ENCODE results near the gene MAN2B1. TPM values are rescaled to one million over a fixed set of nuclear protein-coding genes. Genes with fewer than 3 reads are reported as not detected.
"Not testable (repeated sequence)": the region's sequence is repeated elsewhere in the genome, so short reads cannot be mapped to it uniquely, and the experiment has no call there.

MAN2B1 gene
- total RNA-seq, 1 donor from 2014 or later, result 98.4 TPM

GRCh38 chr19:12623361-12624031 is 43.0 kb downstream of the MAN2B1 start:
- Mint-ChIP-seq H3K9me3 (ENCODE audit: unreplicated experiment) (peaks cover 9% of the 10 kb centered on the region), H3K27me3 (ENCODE audit: unreplicated experiment) (peaks cover 2% of the 10 kb centered on the region), H3K4me1 (ENCODE audit: unreplicated experiment) (no peaks in the 10 kb centered on the region), H3K36me3 (ENCODE audit: low read depth, unreplicated experiment) (peaks cover 57% of the 10 kb centered on the region), H3K4me3 (ENCODE audit: unreplicated experiment) (peak overlapping the region; percentile 27), H3K27ac (ENCODE audit: unreplicated experiment) (no peak overlapping the region)
- no peak for TF ChIP-seq CTCF (IDR thresholded peaks at IDR 0.05; ENCODE audit: unreplicated experiment)
- no peak for DNase-seq (ENCODE audit: low spot score)

- not testable (repeated sequence) for H3K4me3 Mint-ChIP-seq (ENCODE audit: unreplicated experiment); H3K27ac Mint-ChIP-seq (ENCODE audit: unreplicated experiment); H3K9me3 Mint-ChIP-seq (ENCODE audit: unreplicated experiment); H3K4me1 Mint-ChIP-seq (ENCODE audit: unreplicated experiment); H3K27me3 Mint-ChIP-seq (ENCODE audit: unreplicated experiment); DNase-seq (ENCODE audit: low spot score)
- peaks cover 38% of the 10 kb centered on the region for H3K36me3 Mint-ChIP-seq (ENCODE audit: low read depth, unreplicated experiment)
These were observed 45.1 kb downstream of the MAN2B1 start for GRCh38 chr19:12621253-12622024.

GRCh38 chr19:12617646-12618045 is 48.9 kb downstream of the MAN2B1 start:
- Mint-ChIP-seq H3K4me1 (ENCODE audit: unreplicated experiment) (peaks cover 3% of the 10 kb centered on the region), H3K9me3 (ENCODE audit: unreplicated experiment) (no peaks in the 10 kb centered on the region), H3K27me3 (ENCODE audit: unreplicated experiment) (peaks cover 2% of the 10 kb centered on the region), H3K27ac (ENCODE audit: unreplicated experiment) (no peak overlapping the region), H3K36me3 (ENCODE audit: low read depth, unreplicated experiment) (peaks cover 18% of the 10 kb centered on the region), H3K4me3 (ENCODE audit: unreplicated experiment) (no peak overlapping the region)
- TF ChIP-seq CTCF (IDR thresholded peaks at IDR 0.05; ENCODE audit: unreplicated experiment), result no peak
- DNase-seq (ENCODE audit: low spot score), result no peak

- Mint-ChIP-seq H3K36me3 (ENCODE audit: low read depth, unreplicated experiment) (peaks cover 12% of the 10 kb centered on the region), H3K4me3 (ENCODE audit: unreplicated experiment) (peak overlapping the region; percentile 100), H3K27me3 (ENCODE audit: unreplicated experiment) (peaks cover 13% of the 10 kb centered on the region), H3K27ac (ENCODE audit: unreplicated experiment) (peak overlapping the region; percentile 100), H3K4me1 (ENCODE audit: unreplicated experiment) (peaks cover 6% of the 10 kb centered on the region), H3K9me3 (ENCODE audit: unreplicated experiment) (no peaks in the 10 kb centered on the region)
- no peak for TF ChIP-seq CTCF (IDR thresholded peaks at IDR 0.05; ENCODE audit: unreplicated experiment)
- peak; percentile 74 for DNase-seq (ENCODE audit: low spot score)
These were observed 55.2 kb downstream of the MAN2B1 start for GRCh38 chr19:12611361-12611699.

GRCh38 chr19:12610540-12611360 is 55.8 kb downstream of the MAN2B1 start, which contains the start of the genes ZNF490 and ZNF791:
Gene ZNF490 (minus strand): TSS chr19:12610813. CDS start chr19:12610680, 133 bp downstream.
Gene ZNF791 (plus strand): TSS chr19:12610920. CDS start chr19:12611080, 160 bp downstream.
- peak within 1 kb of the TSS; percentile 100 for H3K27ac Mint-ChIP-seq (ENCODE audit: unreplicated experiment)
- DNase-seq (ENCODE audit: low spot score), result peak; percentile 96
- H3K9me3 Mint-ChIP-seq (ENCODE audit: unreplicated experiment), result no peaks in the 10 kb centered on the region
- peaks cover 12% of the 10 kb centered on the region for H3K36me3 Mint-ChIP-seq (ENCODE audit: low read depth, unreplicated experiment)
- H3K4me1 Mint-ChIP-seq (ENCODE audit: unreplicated experiment), result peaks cover 6% of the 10 kb centered on the region
- TF ChIP-seq CTCF (IDR thresholded peaks at IDR 0.05; ENCODE audit: unreplicated experiment), result no peak
- peaks cover 13% of the 10 kb centered on the region for H3K27me3 Mint-ChIP-seq (ENCODE audit: unreplicated experiment)
- peak within 1 kb of the TSS; percentile 100 for H3K4me3 Mint-ChIP-seq (ENCODE audit: unreplicated experiment)

All from endothelial cell (in vitro differentiated cells).